ENCODE measurements around the gene GPR132. TPM values are rescaled to one million over a fixed set of nuclear protein-coding genes. Genes with fewer than 3 reads are reported as not detected.

The GPR132 gene
- total and polyA plus RNA-seq, 5 donors from 2014 or later, result 8.8 to 94.5 (median 17.1) TPM

DNA sequence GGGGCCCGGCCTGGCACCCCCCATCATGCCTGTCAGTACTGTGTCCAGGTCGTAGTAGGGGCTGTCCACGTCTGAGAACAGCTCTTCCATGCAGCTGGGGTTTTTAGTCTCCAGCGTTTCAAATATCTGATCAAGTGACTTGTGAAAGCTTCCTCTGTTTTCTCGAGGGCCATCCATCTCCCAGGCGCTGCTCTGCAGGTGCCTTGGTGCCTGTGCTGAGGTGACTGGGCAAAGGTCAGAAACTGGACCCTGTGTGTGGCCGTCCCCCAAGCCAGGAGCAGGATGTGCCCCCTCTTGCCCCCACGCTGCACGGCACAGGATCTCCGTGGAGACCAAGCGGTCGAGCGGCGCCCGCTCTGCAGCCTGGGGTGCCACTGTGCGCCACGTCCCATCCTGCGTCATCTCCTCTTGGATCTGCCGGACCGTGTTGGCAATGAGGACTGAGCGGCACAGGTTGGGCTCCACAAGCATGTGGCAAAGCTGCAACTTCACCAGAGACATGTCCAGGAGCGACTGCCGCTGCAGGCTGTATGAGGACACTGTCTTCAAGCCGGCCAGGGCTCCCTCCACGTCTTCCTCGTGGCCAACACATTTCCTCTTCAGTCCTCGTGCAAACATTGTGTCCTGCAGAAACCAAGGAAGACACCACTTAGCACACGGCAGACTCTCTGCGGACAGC is 53.8 kb downstream of the GPR132 start:
- H3K27ac Mint-ChIP-seq, result no peak overlapping the region
- no peaks in the 10 kb centered on the region for H3K27me3 Mint-ChIP-seq
- no peak overlapping the region for H3K4me3 Mint-ChIP-seq
- Histone ChIP-seq H3K9me3 (ENCODE audit: control insufficient read depth in 2 of 2, low read length in 2 of 2) (no peaks in the 10 kb centered on the region), H3K36me3 (ENCODE audit: control insufficient read depth, insufficient read depth, low read length) (peaks cover 40% of the 10 kb centered on the region), H3K4me3 (ENCODE audit: low read depth, low read length) (no peak overlapping the region), H3K27ac (ENCODE audit: insufficient read depth, low read length, poor library complexity, severe bottlenecking) (no peak overlapping the region), H3K27me3 (ENCODE audit: control insufficient read depth, insufficient read depth, low read length) (no peaks in the 10 kb centered on the region), H3K4me1 (ENCODE audit: control insufficient read depth, insufficient read depth, low read length, poor library complexity, severe bottlenecking) (peaks cover 33% of the 10 kb centered on the region)
- H3K36me3 Mint-ChIP-seq, result peaks cover 16% of the 10 kb centered on the region
- H3K9me3 Mint-ChIP-seq, result no peaks in the 10 kb centered on the region
- ATAC-seq (ENCODE audit: low read depth in 2 of 2), result no peak
- DNase-seq, result no peak
- peaks cover 15 to 47% (median 31%) of the 10 kb centered on the region in 4 donors for H3K4me1 Mint-ChIP-seq

DNA sequence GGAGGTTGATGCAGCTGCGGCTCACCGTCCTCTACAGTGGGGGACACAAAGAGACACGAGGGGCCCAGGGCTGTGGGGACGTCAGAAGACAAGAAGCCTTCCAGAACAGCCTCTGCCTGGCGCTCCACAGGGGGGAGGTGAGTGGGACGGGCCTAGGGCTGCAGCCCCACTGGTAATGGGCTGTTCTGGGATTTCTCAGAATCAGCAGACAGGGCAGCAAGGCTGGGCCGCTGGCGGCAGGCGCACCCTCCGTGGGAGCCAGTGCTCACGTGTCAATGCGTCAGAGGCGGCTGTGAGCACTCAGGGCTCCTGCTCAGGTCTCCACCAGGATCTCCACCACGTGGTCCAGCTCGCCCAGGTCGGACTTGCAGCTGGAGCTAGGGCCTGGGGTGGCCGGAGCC is 54.3 kb downstream of the GPR132 start:
- no peaks in the 10 kb centered on the region for H3K9me3 ChIP-seq (ENCODE audit: control insufficient read depth in 2 of 2, low read length in 2 of 2)
- Mint-ChIP-seq H3K36me3 (peaks cover 15% of the 10 kb centered on the region), H3K27me3 (no peaks in the 10 kb centered on the region), H3K4me1 (peaks cover 11 to 41% (median 25%) of the 10 kb centered on the region in 4 donors), H3K9me3 (no peaks in the 10 kb centered on the region), H3K4me3 (no peak overlapping the region), H3K27ac (no peak overlapping the region)
- no peaks in the 10 kb centered on the region for H3K27me3 ChIP-seq (ENCODE audit: control insufficient read depth, insufficient read depth, low read length)
- ATAC-seq (ENCODE audit: low read depth in 2 of 2) (no peak), DNase-seq (no peak)
- H3K27ac ChIP-seq (ENCODE audit: insufficient read depth, low read length, poor library complexity, severe bottlenecking), result no peak overlapping the region
- H3K4me3 ChIP-seq (ENCODE audit: low read depth, low read length), result no peak overlapping the region
- H3K36me3 ChIP-seq (ENCODE audit: control insufficient read depth, insufficient read depth, low read length), result peaks cover 40% of the 10 kb centered on the region
- H3K4me1 ChIP-seq (ENCODE audit: control insufficient read depth, insufficient read depth, low read length, poor library complexity, severe bottlenecking), result peaks cover 29% of the 10 kb centered on the region

DNA sequence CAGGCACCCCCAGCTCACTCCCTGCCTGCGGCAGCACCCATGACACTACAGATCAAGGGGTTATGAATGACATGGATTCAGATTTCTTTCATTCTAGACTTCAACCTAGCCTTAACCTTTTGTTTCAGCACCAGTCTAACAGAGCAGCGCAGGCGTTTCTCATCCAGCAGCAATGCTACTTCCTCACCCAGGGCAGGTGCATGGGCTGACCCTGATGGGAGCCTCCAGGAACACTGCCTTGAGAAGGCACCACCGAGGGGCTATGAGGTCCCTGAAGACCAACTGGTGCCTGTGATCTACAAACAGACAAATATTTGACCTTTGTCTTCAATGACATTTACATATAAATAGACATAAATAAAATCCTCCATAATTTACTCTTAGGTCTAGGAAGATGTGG is 55.1 kb downstream of the GPR132 start:
- Mint-ChIP-seq H3K9me3 (no peaks in the 10 kb centered on the region), H3K36me3 (peaks cover 12% of the 10 kb centered on the region), H3K27ac (no peak overlapping the region), H3K4me3 (no peak overlapping the region), H3K27me3 (no peaks in the 10 kb centered on the region), H3K4me1 (peaks cover 7 to 33% (median 20%) of the 10 kb centered on the region in 4 donors)
- Histone ChIP-seq H3K36me3 (ENCODE audit: control insufficient read depth, insufficient read depth, low read length) (peaks cover 40% of the 10 kb centered on the region), H3K27me3 (ENCODE audit: control insufficient read depth, insufficient read depth, low read length) (no peaks in the 10 kb centered on the region), H3K4me1 (ENCODE audit: control insufficient read depth, insufficient read depth, low read length, poor library complexity, severe bottlenecking) (peaks cover 21% of the 10 kb centered on the region), H3K9me3 (ENCODE audit: control insufficient read depth in 2 of 2, low read length in 2 of 2) (no peaks in the 10 kb centered on the region), H3K27ac (ENCODE audit: insufficient read depth, low read length, poor library complexity, severe bottlenecking) (no peak overlapping the region), H3K4me3 (ENCODE audit: low read depth, low read length) (no peak overlapping the region)
- DNase-seq (no peak), ATAC-seq (ENCODE audit: low read depth in 2 of 2) (no peak)

DNA sequence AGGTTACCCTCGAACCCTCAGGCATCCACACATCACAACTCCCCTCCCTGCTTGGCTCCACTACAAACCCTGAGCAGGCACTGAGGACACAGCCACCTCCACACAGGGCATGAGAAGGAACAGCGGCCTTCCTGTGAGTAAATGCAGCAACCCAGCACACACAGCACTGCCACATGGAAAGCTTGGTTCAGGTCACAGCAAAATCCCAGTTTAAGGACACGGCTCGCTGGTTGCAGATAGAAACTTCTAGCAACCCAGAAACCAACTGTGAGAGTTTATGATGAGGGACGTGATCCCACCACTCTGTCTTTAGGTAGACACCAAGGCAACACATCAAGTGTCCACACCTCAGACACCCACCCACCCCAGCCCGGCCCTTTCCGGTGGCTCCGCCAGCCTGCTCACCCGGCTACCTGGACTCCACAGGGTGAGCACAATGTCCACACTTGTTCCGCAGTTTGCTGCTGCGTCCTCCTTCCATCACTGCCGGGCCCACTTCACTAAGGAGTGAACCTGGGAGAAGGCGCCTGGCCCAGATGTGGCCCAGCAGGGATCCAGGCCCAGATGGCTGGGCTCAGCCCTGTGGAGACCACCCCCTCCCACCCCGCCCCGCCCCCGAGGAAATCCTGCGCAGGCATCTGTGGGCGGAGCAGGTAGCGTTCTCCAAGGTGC is 57.5 kb downstream of the GPR132 start:
- H3K36me3 Mint-ChIP-seq, result peaks cover 8% of the 10 kb centered on the region
- no peak overlapping the region for H3K4me3 ChIP-seq (ENCODE audit: low read depth, low read length)
- no peak overlapping the region for H3K27ac ChIP-seq (ENCODE audit: insufficient read depth, low read length, poor library complexity, severe bottlenecking)
- H3K36me3 ChIP-seq (ENCODE audit: control insufficient read depth, insufficient read depth, low read length), result peaks cover 40% of the 10 kb centered on the region
- H3K27me3 ChIP-seq (ENCODE audit: control insufficient read depth, insufficient read depth, low read length), result no peaks in the 10 kb centered on the region
- no peak overlapping the region for H3K4me3 Mint-ChIP-seq
- no peak overlapping the region for H3K27ac Mint-ChIP-seq
- H3K4me1 Mint-ChIP-seq, result peaks cover 0 to 11% (median 1%) of the 10 kb centered on the region in 4 donors
- peaks cover 7% of the 10 kb centered on the region for H3K4me1 ChIP-seq (ENCODE audit: control insufficient read depth, insufficient read depth, low read length, poor library complexity, severe bottlenecking)
- no peaks in the 10 kb centered on the region for H3K9me3 ChIP-seq (ENCODE audit: control insufficient read depth in 2 of 2, low read length in 2 of 2)
- ATAC-seq (ENCODE audit: low read depth in 2 of 2) (no peak), DNase-seq (no peak)
- no peaks in the 10 kb centered on the region for H3K9me3 Mint-ChIP-seq
- no peaks in the 10 kb centered on the region for H3K27me3 Mint-ChIP-seq

DNA sequence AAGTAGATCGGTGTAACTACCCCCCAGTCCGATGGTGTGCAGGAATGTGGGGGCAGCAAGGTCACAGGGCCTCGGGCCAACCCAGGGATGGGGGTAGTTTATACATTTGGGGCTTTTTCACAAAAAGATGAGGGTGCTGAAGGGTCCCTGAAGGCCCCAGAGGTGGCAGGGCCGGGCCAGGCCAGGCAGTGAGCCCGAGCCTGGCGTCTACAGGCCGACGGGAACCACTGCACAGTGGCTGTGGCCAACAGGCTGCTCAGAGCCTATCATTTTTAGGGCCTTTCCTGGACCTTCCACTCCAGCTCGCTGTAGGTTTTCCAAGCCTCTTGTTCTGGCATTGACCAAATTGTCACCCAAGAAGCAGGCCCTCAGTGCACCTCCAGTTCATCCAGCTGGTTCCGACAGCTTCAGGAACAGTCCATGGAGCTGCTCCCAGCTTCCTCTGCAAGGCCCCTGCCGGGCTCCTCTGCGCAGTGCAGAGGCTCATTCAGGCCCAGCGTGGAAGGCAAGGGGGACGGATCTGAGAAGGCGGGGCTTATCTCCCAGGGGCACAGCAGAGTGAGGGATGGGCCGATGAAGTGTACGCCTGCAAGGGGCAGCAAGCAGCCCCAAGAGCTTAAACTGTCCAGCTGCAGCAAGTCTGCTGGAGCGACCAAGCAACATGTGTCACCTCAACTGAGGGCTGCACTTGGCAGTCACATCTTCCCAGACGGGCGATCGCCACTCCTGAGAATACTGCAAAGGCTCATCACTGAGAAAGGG is 58.2 kb downstream of the GPR132 start:
- Mint-ChIP-seq H3K4me3 (no peak overlapping the region), H3K27me3 (no peaks in the 10 kb centered on the region), H3K4me1 (peaks cover 0 to 5% (median under 1%) of the 10 kb centered on the region in 4 donors), H3K27ac (no peak overlapping the region), H3K36me3 (peaks cover 8% of the 10 kb centered on the region), H3K9me3 (no peaks in the 10 kb centered on the region)
- Histone ChIP-seq H3K4me3 (ENCODE audit: low read depth, low read length) (no peak overlapping the region), H3K9me3 (ENCODE audit: control insufficient read depth in 2 of 2, low read length in 2 of 2) (no peaks in the 10 kb centered on the region), H3K4me1 (ENCODE audit: control insufficient read depth, insufficient read depth, low read length, poor library complexity, severe bottlenecking) (peaks cover 3% of the 10 kb centered on the region), H3K27me3 (ENCODE audit: control insufficient read depth, insufficient read depth, low read length) (no peaks in the 10 kb centered on the region), H3K27ac (ENCODE audit: insufficient read depth, low read length, poor library complexity, severe bottlenecking) (no peak overlapping the region), H3K36me3 (ENCODE audit: control insufficient read depth, insufficient read depth, low read length) (peaks cover 40% of the 10 kb centered on the region)
- ATAC-seq (ENCODE audit: low read depth in 2 of 2) (no peak), DNase-seq (no peak)

DNA sequence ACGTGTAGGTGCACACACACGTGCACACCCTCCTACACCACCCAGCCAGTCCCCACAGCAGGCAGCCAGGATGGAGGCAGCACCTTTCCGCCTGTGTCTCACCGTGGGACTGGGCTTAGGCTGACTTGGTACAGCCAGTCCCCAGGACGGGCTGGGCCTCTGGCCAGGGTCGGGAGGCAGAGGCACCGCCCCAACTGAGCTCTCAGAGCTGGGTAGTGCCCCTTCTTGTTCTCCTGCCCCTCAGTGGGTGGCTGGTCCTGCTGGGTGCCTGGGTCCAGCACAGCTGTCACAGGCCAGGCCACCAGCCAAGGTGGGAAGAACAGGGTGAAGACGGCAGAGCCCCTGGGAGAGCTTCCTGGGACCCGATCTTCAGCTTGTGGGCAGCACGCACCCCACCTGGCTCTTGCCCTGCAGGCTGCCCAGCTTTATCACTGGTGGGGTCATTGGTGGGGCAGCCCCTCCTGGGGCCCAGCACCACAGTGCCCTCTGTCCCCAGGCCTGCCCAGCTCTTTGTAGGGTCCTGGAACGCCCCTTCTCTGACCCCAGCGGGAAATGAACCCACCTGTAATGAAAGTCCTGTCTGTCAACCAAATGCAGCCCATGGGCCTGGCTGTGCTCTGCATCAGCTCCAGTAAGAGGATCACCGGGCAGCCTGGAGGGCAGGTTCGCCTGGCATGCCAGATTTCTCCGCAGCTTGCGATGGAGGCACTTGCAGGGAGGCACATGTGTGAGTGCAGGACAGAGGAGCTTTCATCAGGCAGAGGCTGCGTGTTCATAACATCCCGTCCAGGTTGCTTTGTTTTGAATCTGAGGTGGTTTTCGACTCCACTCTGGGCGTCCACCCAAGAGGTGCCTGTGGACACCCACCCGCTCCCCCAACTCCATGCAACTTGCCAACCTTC is 59.0 kb downstream of the GPR132 start:
- H3K4me3 Mint-ChIP-seq, result no peak overlapping the region
- H3K4me3 ChIP-seq (ENCODE audit: low read depth, low read length), result no peak overlapping the region
- H3K27me3 ChIP-seq (ENCODE audit: control insufficient read depth, insufficient read depth, low read length), result no peaks in the 10 kb centered on the region
- H3K27ac Mint-ChIP-seq, result no peak overlapping the region
- no peaks in the 10 kb centered on the region for H3K4me1 ChIP-seq (ENCODE audit: control insufficient read depth, insufficient read depth, low read length, poor library complexity, severe bottlenecking)
- no peak overlapping the region for H3K27ac ChIP-seq (ENCODE audit: insufficient read depth, low read length, poor library complexity, severe bottlenecking)
- ATAC-seq (ENCODE audit: low read depth in 2 of 2), result no peak
- H3K36me3 Mint-ChIP-seq, result peaks cover 8% of the 10 kb centered on the region
- H3K9me3 ChIP-seq (ENCODE audit: control insufficient read depth in 2 of 2, low read length in 2 of 2), result no peaks in the 10 kb centered on the region
- H3K4me1 Mint-ChIP-seq, result peaks cover 0 to 2% (median 0%) of the 10 kb centered on the region in 4 donors
- H3K27me3 Mint-ChIP-seq, result no peaks in the 10 kb centered on the region
- H3K9me3 Mint-ChIP-seq, result no peaks in the 10 kb centered on the region
- peaks cover 34% of the 10 kb centered on the region for H3K36me3 ChIP-seq (ENCODE audit: control insufficient read depth, insufficient read depth, low read length)
- DNase-seq, result no peak

DNA sequence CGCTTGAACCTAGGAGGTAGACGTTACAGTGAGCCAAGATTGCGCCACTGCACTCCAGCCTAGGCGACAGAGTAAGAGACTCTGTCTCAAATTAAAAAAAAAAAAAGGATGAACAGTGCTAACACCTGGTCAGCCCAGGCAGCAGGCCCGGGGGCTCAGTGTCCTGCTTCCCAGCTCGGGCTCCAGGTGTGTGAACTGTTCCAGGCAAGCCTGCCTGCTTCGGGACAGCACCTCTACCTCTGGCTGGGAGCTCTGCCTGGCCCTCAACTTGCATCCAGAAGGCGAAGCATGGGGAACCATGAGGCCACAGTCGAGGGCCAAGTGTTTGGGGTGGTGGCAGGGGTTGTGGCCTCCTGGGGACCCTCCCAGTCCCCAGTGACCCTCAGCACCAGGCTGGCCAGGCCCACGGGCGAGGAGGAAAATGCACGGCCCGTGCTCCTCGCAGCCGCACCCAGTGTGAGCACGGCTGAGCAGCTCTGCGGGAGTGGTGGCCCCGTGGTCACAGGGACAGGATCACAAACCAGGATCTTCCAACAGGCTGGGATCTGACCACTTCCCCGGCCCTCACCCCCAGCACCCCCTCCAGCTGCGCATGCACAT is 59.8 kb downstream of the GPR132 start:
- no peak for ATAC-seq (ENCODE audit: low read depth in 2 of 2)
- peaks cover 0 to 2% (median 0%) of the 10 kb centered on the region in 4 donors for H3K4me1 Mint-ChIP-seq

More for the DNA sequence above, 59.8 kb downstream of the GPR132 start:
- no peak for DNase-seq
- H3K36me3 ChIP-seq (ENCODE audit: control insufficient read depth, insufficient read depth, low read length), result peaks cover 26% of the 10 kb centered on the region
- no peak overlapping the region for H3K4me3 ChIP-seq (ENCODE audit: low read depth, low read length)
- Mint-ChIP-seq H3K36me3 (peaks cover 8% of the 10 kb centered on the region), H3K27ac (no peak overlapping the region), H3K4me3 (no peak overlapping the region), H3K27me3 (no peaks in the 10 kb centered on the region), H3K9me3 (no peaks in the 10 kb centered on the region)
- H3K27me3 ChIP-seq (ENCODE audit: control insufficient read depth, insufficient read depth, low read length), result no peaks in the 10 kb centered on the region
- H3K4me1 ChIP-seq (ENCODE audit: control insufficient read depth, insufficient read depth, low read length, poor library complexity, severe bottlenecking), result no peaks in the 10 kb centered on the region
- H3K9me3 ChIP-seq (ENCODE audit: control insufficient read depth in 2 of 2, low read length in 2 of 2), result no peaks in the 10 kb centered on the region
- H3K27ac ChIP-seq (ENCODE audit: insufficient read depth, low read length, poor library complexity, severe bottlenecking), result no peak overlapping the region
